H1 (cell line): ENCODE measurements around the gene BCO2. TPM values are rescaled to one million over a fixed set of nuclear protein-coding genes. Genes with fewer than 3 reads are reported as not detected.

Experiments used
- CHD1 ChIP-seq: IDR thresholded peaks from 2 replicates; pipeline ENCODE4 v1.6.1; 2012; ENCODE audit warnings: low read depth, low read length, improper control_type of control experiment
- CHD7 ChIP-seq: fragments of 300-600 bp; sonication (generic); IDR thresholded peaks from 2 replicates; pipeline ENCODE4 v1.7.1; 2012; ENCODE audit warnings: low read length, moderate library complexity, mild to moderate bottlenecking, inconsistent platforms; ENCODE audit not compliant: insufficient replicate concordance
- GABPA ChIP-seq: IDR thresholded peaks from 2 replicates; pipeline ENCODE4 v1.6.1; 2011; ENCODE audit warnings: mild to moderate bottlenecking, low read length, moderate library complexity, borderline replicate concordance; ENCODE audit not compliant: insufficient read depth
- PHF8 ChIP-seq: fragments of 200-600 bp; sonication (generic); conservative IDR thresholded peaks from 2 replicates; pipeline ENCODE4 v1.7.1; 2012; ENCODE audit warnings: low read depth, mild to moderate bottlenecking, inconsistent platforms, low read length, moderate library complexity
- SIX5 ChIP-seq: IDR thresholded peaks from 2 replicates; pipeline ENCODE4 v1.6.1; 2011; ENCODE audit warnings: mild to moderate bottlenecking, low read depth, low read length
- SP1 ChIP-seq: IDR thresholded peaks from 2 replicates; pipeline ENCODE4 v1.6.1; 2011; ENCODE audit warnings: low read depth, low read length
- SUZ12 ChIP-seq: fragments of 200-600 bp; sonication (generic); IDR thresholded peaks from 2 replicates; pipeline ENCODE4 v1.6.1; 2012; ENCODE audit warnings: mild to moderate bottlenecking, inconsistent platforms, low read length, moderate library complexity, mixed read lengths
- TAF7 ChIP-seq: optimal IDR thresholded peaks from 2 replicates; pipeline ENCODE3; 2011; ENCODE audit warnings: low read depth, mild to moderate bottlenecking, inconsistent platforms, low read length, moderate library complexity, borderline replicate concordance
- polyA plus RNA-seq, 7 experiments: library from polyadenylated mRNA; depleted of rRNA in 3 of 7; stranded (reverse) in 5 of 7; unstranded in 2 of 7; fragments of >200 nt in 5 of 7; fragments of 200-250 nt in 2 of 7; gene quantifications; 1 replicate in 5 of 7; 2 replicates in 1 of 7; 4 replicates in 1 of 7; pipeline versions ENCODE4 v1.2.1 to v1.2.3, GENCODE V29; 2011 to 2013; ENCODE audit warnings: missing spikeins in 2 of 7, mixed read lengths in 2 of 7
- total RNA-seq: library from RNA; stranded (reverse); fragmentation: NEBNext Ultra II Directional; extraction: Animal tissue kit (Norgen Biotek cat#: 25700); gene quantifications from 2 replicates; pipeline ENCODE4 v1.2.1, GENCODE V29; 2021

The BCO2 gene
- total and polyA plus RNA-seq, 2 of the 8 experiments (the other 6 are each of a cell fraction or from before 2014, with no cell fraction given), result 0.42 to 0.82 TPM

GRCh38 chr11:112162761-112163546 is 12.4 kb upstream of the BCO2 start (continued):
- TF ChIP-seq CHD7 (no peak), SIX5 (no peak), PHF8 (no peak), GABPA (no peak), CHD1 (no peak), SP1 (no peak), TAF7 (no peak), SUZ12 (no peak)
